Mammary epithelial cell (primary cell): ENCODE results near the gene ATP13A2.
"Not testable (repeated sequence)": the region's sequence is repeated elsewhere in the genome, so short reads cannot be mapped to it uniquely, and the experiment has no call there.

Experiments
- CTCF ChIP-seq, 2 donors: IDR thresholded peaks in 1 of 2; conservative IDR thresholded peaks in 1 of 2; 2 replicates each; pipeline ENCODE4 v1.5.1; 2011 to 2012; ENCODE audit warnings: inconsistent platforms in 2 of 2, low read length in 2 of 2, mild to moderate bottlenecking in 2 of 2, control low read depth in 1 of 2, low read depth in 1 of 2; ENCODE audit not compliant: insufficient read depth in 1 of 2; ENCODE audit errors: extremely low read depth in 1 of 2
- EZH2 ChIP-seq: IDR thresholded peaks from 2 replicates; pipeline ENCODE4 v1.6.1; 2012; ENCODE audit warnings: low read length, inconsistent platforms, borderline replicate concordance

- TF ChIP-seq CTCF (conservative IDR thresholded peaks at IDR 0.05 in 1 of 2, IDR thresholded peaks at IDR 0.05 in 1 of 2; ENCODE audit: extremely low read depth in 1 of 2, insufficient read depth in 1 of 2, low read depth in 1 of 2, low read length in 2 of 2); EZH2: not testable (repeated sequence)
Observed at GRCh38 chr1:16946185-16946584, 65.5 kb downstream of the ATP13A2 start.
